Stimulated activated naive CD8-positive, alpha-beta T cell treated with anti-CD3 and anti-CD28 coated beads, Interleukin-15, Interleukin-2, amounts not matched to agents 100 U/mL and 50 U/mL, for 24 hours (primary cell): ENCODE data around the gene PLS3.
"Not testable (repeated sequence)": the region's sequence is repeated elsewhere in the genome, so short reads cannot be mapped to it uniquely, and the experiment has no call there.

Experiments
- ATAC-seq: fragments of 150-1000 bp; cut with Tn5 transposase; one replicate; pipeline ENCODE4 v1.10.0; 2021
- DNase-seq: peaks from one replicate; pipeline ENCODE4 v3.0.0; 2021

Gene PLS3, protein sequence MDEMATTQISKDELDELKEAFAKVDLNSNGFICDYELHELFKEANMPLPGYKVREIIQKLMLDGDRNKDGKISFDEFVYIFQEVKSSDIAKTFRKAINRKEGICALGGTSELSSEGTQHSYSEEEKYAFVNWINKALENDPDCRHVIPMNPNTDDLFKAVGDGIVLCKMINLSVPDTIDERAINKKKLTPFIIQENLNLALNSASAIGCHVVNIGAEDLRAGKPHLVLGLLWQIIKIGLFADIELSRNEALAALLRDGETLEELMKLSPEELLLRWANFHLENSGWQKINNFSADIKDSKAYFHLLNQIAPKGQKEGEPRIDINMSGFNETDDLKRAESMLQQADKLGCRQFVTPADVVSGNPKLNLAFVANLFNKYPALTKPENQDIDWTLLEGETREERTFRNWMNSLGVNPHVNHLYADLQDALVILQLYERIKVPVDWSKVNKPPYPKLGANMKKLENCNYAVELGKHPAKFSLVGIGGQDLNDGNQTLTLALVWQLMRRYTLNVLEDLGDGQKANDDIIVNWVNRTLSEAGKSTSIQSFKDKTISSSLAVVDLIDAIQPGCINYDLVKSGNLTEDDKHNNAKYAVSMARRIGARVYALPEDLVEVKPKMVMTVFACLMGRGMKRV

GRCh38 chrX:115560978-115561604 is at the start of gene PLS3:
TSS of gene PLS3 (plus strand) at chrX:115561174. CDS start at chrX:115610251, 49,077 bp downstream.
- peak; percentile 42 for DNase-seq
- peak; percentile 57 for ATAC-seq

- DNase-seq (no peak), ATAC-seq (no peak)
Observed at GRCh38 chrX:115518113-115518512, 42.9 kb upstream of the PLS3 start.

- ATAC-seq, result no peak
- no peak for DNase-seq
Observed at GRCh38 chrX:115521741-115522140, 39.2 kb upstream of the PLS3 start.

DNA sequence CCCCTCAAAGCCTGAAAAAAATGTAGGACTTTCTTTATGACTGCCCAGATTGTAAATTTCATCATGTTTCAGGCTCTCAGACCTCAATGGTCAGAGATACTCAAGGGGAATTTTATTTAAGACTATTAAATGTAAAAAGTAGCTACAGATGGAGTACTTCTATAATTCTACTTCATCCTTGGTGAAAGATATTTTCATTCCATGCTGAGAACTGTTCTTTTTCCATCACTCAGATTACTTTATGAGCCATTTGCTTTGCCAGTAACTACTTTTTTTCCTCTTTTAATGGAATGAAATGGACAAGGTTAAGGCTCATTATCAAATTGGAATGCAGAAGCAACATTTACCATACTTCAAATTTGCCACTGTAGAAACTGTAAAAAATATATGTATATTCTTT is 38.0 kb upstream of the PLS3 start:
- ATAC-seq (no peak), DNase-seq (no peak)

DNA sequence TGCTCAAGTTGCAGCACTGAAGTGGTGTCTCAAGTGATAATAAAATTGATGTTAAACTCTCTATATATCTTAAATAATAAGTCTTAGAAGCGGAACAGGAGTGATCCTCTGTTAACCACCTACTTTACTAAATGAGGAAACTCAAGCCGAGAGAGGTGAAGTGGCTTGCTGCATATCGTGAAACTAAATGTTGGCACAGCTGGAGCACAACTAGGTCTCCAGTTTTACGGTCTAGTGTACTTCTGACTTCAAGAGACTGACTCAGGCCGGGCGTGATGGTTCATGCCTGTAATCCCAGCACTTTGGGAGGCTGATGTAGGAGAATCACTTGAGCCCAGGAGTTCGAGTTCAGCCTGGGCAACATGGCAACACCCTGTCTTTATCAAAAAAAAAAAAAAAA is 35.5 kb upstream of the PLS3 start:
- DNase-seq, result no peak

DNA sequence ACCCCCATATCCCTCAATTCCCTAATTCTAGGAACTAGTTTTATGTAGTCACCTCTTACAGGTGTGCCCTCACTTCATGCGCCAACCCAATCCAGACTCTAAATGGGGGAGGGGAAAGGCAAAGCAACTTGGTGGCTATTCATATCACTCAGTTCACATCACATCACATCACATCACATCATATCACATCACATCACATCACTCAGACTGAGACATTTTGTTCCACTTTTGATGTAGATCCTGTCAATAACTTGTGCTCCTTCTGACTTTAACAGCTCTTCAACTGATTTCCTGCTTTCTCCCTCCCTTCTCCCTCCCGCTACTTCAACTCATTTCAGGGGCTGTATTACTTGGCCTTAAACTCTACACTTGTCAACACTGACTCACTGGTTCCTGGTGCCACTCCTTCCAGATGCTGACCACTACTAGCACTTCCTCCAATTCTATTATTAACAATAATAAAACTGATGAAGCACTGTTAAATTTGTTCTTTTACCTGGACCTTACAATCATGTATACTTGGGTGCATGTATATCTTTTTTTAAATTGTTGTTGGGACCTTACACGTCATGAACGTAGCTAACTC is 29.1 kb upstream of the PLS3 start:
- no peak for ATAC-seq
- no peak for DNase-seq

More for the DNA sequence above, 35.5 kb upstream of the PLS3 start:
- ATAC-seq, result no peak

GRCh38 chrX:115533485-115533884 is 27.5 kb upstream of the PLS3 start:
- no peak for ATAC-seq
- DNase-seq, result no peak

DNA sequence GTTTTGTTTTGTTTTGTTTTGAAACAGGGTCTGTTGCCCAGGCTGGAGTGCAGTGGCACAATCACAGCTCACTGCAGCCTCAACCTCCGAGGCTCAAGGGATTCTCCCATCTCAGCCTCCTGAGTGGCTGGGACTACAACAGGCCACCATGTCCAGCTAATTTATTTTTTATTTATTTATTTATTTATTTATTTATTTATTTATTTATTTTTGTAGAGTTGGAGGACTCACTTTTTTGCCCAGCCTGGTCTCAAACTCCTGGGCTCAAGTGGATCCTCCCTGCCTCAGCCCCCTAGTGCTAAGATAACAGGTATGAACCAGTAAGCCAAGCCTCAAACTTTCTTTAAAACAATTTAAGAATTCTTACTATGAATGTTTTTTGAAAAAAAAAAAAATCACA is 26.6 kb upstream of the PLS3 start:
- no peak for ATAC-seq
- DNase-seq, result no peak

GRCh38 chrX:115535421-115535820 is 25.6 kb upstream of the PLS3 start:
- DNase-seq, result no peak
- no peak for ATAC-seq

GRCh38 chrX:115535844-115536243 is 25.1 kb upstream of the PLS3 start:
- no peak for DNase-seq
- ATAC-seq, result no peak

- no peak for DNase-seq
- no peak for ATAC-seq
Observed at GRCh38 chrX:115539841-115540240, 21.1 kb upstream of the PLS3 start.

- not testable (repeated sequence) for DNase-seq, ATAC-seq
Observed at GRCh38 chrX:115541045-115541444, 19.9 kb upstream of the PLS3 start.

DNA sequence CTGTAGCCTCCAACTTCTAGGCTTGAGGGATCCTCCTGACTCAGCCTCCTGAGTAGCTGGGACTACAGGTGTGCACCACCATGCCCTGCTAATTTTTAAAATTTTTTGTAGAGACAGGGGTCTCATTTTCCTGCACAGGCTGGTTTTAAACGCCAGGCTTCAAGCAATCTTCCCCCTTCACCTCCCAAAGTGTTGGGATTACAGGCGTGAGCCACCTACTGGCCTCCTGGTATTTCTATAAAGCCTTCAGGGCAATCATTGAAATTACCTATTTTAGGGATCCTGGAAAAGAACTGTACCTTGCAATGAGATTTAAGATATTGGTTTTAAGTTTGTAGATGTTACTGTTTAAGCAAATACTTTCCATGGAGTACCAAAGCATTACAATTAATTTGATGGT is 13.5 kb upstream of the PLS3 start:
- ATAC-seq (no peak), DNase-seq (no peak)

- DNase-seq (no peak), ATAC-seq (no peak)
Observed at GRCh38 chrX:115549008-115549407, 12.0 kb upstream of the PLS3 start.

DNA sequence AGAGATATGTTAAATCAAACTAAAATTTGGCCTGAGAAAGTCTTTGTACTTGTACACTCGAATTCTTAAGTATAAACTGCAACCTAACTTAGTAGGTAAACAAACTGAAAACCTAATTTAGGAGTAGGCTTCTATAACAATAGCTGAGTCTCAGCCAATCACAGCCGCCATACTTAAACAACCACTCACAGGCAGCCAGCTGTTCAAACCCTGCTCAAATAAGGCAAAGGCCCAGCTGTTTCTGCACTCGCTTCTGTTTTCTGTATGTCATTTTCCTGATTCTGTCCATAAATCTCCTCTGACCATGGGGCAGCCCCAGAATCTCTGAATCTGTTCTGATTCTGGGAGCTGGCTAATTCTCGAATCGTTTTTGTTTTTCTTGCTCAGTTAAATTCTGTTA is 7.8 kb upstream of the PLS3 start:
- ATAC-seq (no peak), DNase-seq (no peak)

DNA sequence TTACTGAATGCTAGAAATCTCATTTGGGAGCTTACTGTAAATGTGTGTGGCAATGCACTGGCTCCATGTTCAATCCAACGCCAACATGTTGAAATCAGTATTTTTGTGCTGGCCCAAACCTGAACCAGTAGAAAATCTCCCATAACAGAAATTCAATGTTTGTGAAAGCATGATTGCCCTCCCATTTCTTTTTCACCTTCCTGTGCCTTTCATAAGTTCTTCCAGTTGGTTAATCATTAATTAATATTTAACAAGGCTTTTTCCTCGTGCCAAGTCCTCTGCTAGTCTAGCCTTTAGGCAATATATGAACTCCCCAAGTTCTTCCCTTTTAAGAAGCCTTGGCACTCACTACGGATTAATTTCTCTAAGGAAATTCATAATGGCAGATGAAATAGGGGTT is 1.3 kb upstream of the PLS3 start:
- ATAC-seq (no peak), DNase-seq (no peak)

DNA sequence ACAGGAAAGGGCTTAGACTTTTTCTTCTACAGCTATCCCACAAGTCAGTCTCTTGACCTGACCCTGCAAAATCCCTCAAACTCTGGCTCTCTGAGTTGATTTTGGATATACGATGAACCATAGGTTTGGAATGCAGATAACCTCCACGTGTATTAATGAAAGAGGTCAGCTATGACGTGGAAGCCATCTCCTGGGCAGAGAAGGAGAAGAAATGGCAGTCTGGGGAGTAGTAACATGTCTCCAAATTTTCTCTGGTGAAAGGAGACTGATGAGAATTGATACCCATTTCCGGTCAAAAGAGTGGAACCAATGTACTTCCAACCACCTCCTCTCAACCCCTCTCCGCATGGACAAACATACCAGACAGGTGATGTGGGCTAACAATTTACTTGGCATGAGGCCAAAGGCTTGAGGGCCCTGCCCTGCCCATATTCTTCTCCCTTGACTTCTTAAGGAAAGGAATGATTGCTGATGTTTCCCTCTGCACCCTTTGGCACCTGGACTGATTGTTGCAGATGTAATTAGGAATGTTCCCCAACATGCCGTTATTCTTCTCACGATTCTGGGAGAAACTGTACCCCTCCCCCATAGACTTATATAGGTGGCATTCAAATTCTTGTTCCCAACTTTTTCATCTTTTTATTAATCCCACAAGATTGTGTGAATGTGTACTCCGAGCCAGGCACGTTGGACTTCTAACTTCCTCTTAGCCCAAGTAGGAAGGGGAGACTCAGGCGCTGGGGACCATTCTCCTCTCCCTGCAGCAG is 580 bp upstream of the PLS3 start:
- DNase-seq, result no peak
- ATAC-seq, result no peak

GRCh38 chrX:115561605-115562479 is 868 bp downstream of the PLS3 start:
- DNase-seq (peak; percentile 4), ATAC-seq (no peak)

DNA sequence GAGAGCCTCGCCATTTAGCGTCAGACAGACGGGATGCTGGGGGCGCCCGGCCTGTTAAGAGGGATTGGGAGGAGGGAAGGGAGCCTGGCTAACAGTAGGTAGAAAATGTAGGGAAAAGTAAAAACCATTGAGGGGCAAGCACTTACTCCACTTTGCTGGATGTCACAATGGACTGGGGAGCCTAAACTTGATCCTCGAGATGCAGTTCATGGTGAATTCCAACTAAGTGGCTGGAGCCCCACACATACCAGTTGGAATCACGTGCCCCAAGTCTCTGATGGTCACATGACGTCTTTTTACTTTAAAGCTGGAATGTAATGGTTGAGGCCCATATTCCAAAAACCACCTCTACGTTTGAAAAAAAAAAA is 1.5 kb downstream of the PLS3 start:
- DNase-seq (no peak), ATAC-seq (no peak)

- ATAC-seq, result no peak
- no peak for DNase-seq
Observed at GRCh38 chrX:115563633-115564162, 2.7 kb downstream of the PLS3 start.

- DNase-seq, result no peak
- ATAC-seq, result no peak
Observed at GRCh38 chrX:115564243-115564642, 3.3 kb downstream of the PLS3 start.
